PFSK-1 (cell line): ENCODE results near the gene RCVRN.

Experiments
- POLR2AphosphoS5 ChIP-seq: IDR thresholded peaks from 2 replicates; pipeline ENCODE4 v1.6.1; 2012; ENCODE audit warnings: low read depth, mild to moderate bottlenecking, control low read depth, low read length, moderate library complexity
- SIN3A ChIP-seq: IDR thresholded peaks from 2 replicates; pipeline ENCODE4 v1.6.1; 2012; ENCODE audit warnings: mild to moderate bottlenecking, low read length, moderate library complexity, borderline replicate concordance; ENCODE audit not compliant: insufficient read depth
- TAF1 ChIP-seq: IDR thresholded peaks from 2 replicates; pipeline ENCODE4 v1.6.1; 2012; ENCODE audit warnings: low read length, control low read depth, borderline replicate concordance; ENCODE audit not compliant: insufficient read depth
- TF ChIP-seq, protein P1 (sequence below), 2 experiments: IDR thresholded peaks; 2 replicates each; pipeline versions ENCODE4 v1.6.1 to v1.8.0; 2011 to 2012; ENCODE audit warnings: low read depth in 2 of 2, low read length in 2 of 2, control low read depth in 1 of 2, inconsistent platforms in 1 of 2, mild to moderate bottlenecking in 1 of 2, moderate library complexity in 1 of 2; ENCODE audit not compliant: insufficient read depth in 1 of 2

DNA sequence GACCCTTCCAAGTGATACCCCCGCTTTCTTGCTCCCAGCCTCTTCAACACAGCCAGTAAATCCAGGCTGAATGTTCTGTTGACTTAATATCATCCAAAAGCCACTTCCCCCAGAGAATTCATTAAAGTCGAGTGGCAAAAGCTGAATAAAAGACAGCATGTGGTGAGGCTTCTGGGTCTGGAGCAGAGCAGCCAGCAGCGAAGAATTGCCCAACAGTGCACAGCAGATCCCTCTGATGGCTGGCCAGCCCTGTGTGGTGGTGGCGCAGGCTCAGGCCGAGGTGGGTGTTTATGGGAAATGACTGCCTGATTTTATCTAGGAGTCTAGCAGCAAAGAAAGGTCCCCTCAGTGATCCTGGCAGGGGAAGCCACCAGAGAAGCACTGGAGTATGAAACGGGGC, 30.3 kb upstream of the RCVRN start:
- TF ChIP-seq POLR2AphosphoS5, result no peak
- TF ChIP-seq, protein P1, sequence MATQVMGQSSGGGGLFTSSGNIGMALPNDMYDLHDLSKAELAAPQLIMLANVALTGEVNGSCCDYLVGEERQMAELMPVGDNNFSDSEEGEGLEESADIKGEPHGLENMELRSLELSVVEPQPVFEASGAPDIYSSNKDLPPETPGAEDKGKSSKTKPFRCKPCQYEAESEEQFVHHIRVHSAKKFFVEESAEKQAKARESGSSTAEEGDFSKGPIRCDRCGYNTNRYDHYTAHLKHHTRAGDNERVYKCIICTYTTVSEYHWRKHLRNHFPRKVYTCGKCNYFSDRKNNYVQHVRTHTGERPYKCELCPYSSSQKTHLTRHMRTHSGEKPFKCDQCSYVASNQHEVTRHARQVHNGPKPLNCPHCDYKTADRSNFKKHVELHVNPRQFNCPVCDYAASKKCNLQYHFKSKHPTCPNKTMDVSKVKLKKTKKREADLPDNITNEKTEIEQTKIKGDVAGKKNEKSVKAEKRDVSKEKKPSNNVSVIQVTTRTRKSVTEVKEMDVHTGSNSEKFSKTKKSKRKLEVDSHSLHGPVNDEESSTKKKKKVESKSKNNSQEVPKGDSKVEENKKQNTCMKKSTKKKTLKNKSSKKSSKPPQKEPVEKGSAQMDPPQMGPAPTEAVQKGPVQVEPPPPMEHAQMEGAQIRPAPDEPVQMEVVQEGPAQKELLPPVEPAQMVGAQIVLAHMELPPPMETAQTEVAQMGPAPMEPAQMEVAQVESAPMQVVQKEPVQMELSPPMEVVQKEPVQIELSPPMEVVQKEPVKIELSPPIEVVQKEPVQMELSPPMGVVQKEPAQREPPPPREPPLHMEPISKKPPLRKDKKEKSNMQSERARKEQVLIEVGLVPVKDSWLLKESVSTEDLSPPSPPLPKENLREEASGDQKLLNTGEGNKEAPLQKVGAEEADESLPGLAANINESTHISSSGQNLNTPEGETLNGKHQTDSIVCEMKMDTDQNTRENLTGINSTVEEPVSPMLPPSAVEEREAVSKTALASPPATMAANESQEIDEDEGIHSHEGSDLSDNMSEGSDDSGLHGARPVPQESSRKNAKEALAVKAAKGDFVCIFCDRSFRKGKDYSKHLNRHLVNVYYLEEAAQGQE (IDR thresholded peaks at IDR 0.05; ENCODE audit: insufficient read depth in 1 of 2, low read depth in 2 of 2, low read length in 2 of 2), result no peak
- no peak for TF ChIP-seq TAF1
- TF ChIP-seq SIN3A, result no peak
